ENCODE measurements around the gene SLC7A7. TPM values are rescaled to one million over a fixed set of nuclear protein-coding genes. Genes with fewer than 3 reads are reported as not detected.
"Not testable (repeated sequence)": the region's sequence is repeated elsewhere in the genome, so short reads cannot be mapped to it uniquely, and the experiment has no call there.

SLC7A7 gene
- total RNA-seq, 1 experiment from 2014 or later = 2.6 TPM

GRCh38 chr14:22793976-22794375 is 21.3 kb downstream of the SLC7A7 start:
- no peak for DNase-seq (ENCODE audit: low read depth)

GRCh38 chr14:22793550-22793949 is 21.7 kb downstream of the SLC7A7 start:
- DNase-seq (ENCODE audit: low read depth) = not testable (repeated sequence)

- DNase-seq (ENCODE audit: low read depth) = no peak
Observed at GRCh38 chr14:22792158-22792557, 23.1 kb downstream of the SLC7A7 start.

GRCh38 chr14:22791301-22791700 is 23.9 kb downstream of the SLC7A7 start:
- peak; percentile 89 for DNase-seq (ENCODE audit: low read depth)

- no peak for DNase-seq (ENCODE audit: low read depth)
Observed at GRCh38 chr14:22786685-22787084, 28.6 kb downstream of the SLC7A7 start.

- peak; percentile 88 for DNase-seq (ENCODE audit: low read depth)
Observed at GRCh38 chr14:22781301-22781991, 33.8 kb downstream of the SLC7A7 start.

- DNase-seq (ENCODE audit: low read depth) = no peak
Observed at GRCh38 chr14:22780941-22781300, 34.3 kb downstream of the SLC7A7 start.

- peak; percentile 61 for DNase-seq (ENCODE audit: low read depth)
Observed at GRCh38 chr14:22780105-22780679, 35.0 kb downstream of the SLC7A7 start.

- DNase-seq (ENCODE audit: low read depth) = no peak
Observed at GRCh38 chr14:22778084-22778483, 37.2 kb downstream of the SLC7A7 start.

GRCh38 chr14:22776849-22777248 is 38.4 kb downstream of the SLC7A7 start:
- DNase-seq (ENCODE audit: low read depth) = not testable (repeated sequence)

GRCh38 chr14:22776215-22776614 is 39.0 kb downstream of the SLC7A7 start:
- DNase-seq (ENCODE audit: low read depth) = no peak

GRCh38 chr14:22774011-22774706 is 41.1 kb downstream of the SLC7A7 start:
- no peak for DNase-seq (ENCODE audit: low read depth)

- DNase-seq (ENCODE audit: low read depth) = no peak
Observed at GRCh38 chr14:22773162-22774010, 41.8 kb downstream of the SLC7A7 start.

GRCh38 chr14:22772725-22773124 is 42.5 kb downstream of the SLC7A7 start:
- no peak for DNase-seq (ENCODE audit: low read depth)

GRCh38 chr14:22770481-22771187 is 44.6 kb downstream of the SLC7A7 start:
- DNase-seq (ENCODE audit: low read depth) = no peak

GRCh38 chr14:22769369-22769768 is 45.9 kb downstream of the SLC7A7 start:
- DNase-seq (ENCODE audit: low read depth) = no peak

- DNase-seq (ENCODE audit: low read depth) = no peak
Observed at GRCh38 chr14:22768947-22769346, 46.3 kb downstream of the SLC7A7 start.

- DNase-seq (ENCODE audit: low read depth) = no peak
Observed at GRCh38 chr14:22767323-22767589, 48.0 kb downstream of the SLC7A7 start.

GRCh38 chr14:22766457-22767322 is 48.5 kb downstream of the SLC7A7 start, which contains the start of gene OXA1L:
OXA1L (plus strand) TSS chr14:22766688; CDS start chr14:22766702, 14 bp downstream.
- DNase-seq (ENCODE audit: low read depth) = peak; percentile 98

GRCh38 chr14:22764382-22764781 is 50.9 kb downstream of the SLC7A7 start:
- DNase-seq (ENCODE audit: low read depth) = no peak

- no peak for DNase-seq (ENCODE audit: low read depth)
Observed at GRCh38 chr14:22761734-22762133, 53.5 kb downstream of the SLC7A7 start.
